Gastroesophageal sphincter (tissue), 4 donors: ENCODE measurements around the gene KRTAP9-7. TPM values are rescaled to one million over a fixed set of nuclear protein-coding genes. Genes with fewer than 3 reads are reported as not detected.

Source experiments
- ATAC-seq: fragments of 150-250 bp; one replicate; pipeline ENCODE4 v1.9.1; 2016; ENCODE audit warnings: mild to moderate bottlenecking, moderate library complexity
- H3K27ac ChIP-seq, 4 donors: fragments of 200-600 bp; sonication (generic) in 3 of 4; 1 replicate in 3 of 4; 2 replicates in 1 of 4; pipeline ENCODE4 v1.5.1; 2016 to 2019
- H3K27me3 ChIP-seq: fragments of 200-600 bp; sonication (generic); one replicate; pipeline ENCODE4 v1.5.1; 2019
- H3K36me3 ChIP-seq, 2 donors: fragments of 200-600 bp; sonication (generic); one replicate each; pipeline ENCODE4 v1.5.1; 2019; ENCODE audit warnings: control low read depth in 1 of 2
- H3K4me1 ChIP-seq, 3 donors: fragments of 200-600 bp; sonication (generic); 1 replicate in 2 of 3; 2 replicates in 1 of 3; pipeline ENCODE4 v1.5.1; 2016 to 2019; ENCODE audit warnings: control low read depth in 2 of 3
- H3K4me3 ChIP-seq, 2 donors: fragments of 200-600 bp; sonication (generic); one replicate each; pipeline ENCODE4 v1.5.1; 2019; ENCODE audit warnings: mild to moderate bottlenecking in 1 of 2, moderate library complexity in 1 of 2
- H3K9me3 ChIP-seq, 3 donors: fragments of 200-600 bp; sonication (generic); one replicate each; pipeline ENCODE4 v1.5.1; 2017 to 2019; ENCODE audit warnings: control low read depth in 2 of 3
- CTCF ChIP-seq, 4 experiments: fragments of 200-600 bp in 2 of 4; fragments of 450-650 bp in 2 of 4; sonication (generic) in 1 of 4; IDR thresholded peaks; one replicate each; pipeline ENCODE4 v1.5.1; 2017 to 2019; ENCODE audit warnings: antibody characterized with exemption in 4 of 4, mild to moderate bottlenecking in 2 of 4, moderate library complexity in 2 of 4
- EP300 ChIP-seq: sonication (generic); formaldehyde crosslinking; IDR thresholded peaks from one replicate; pipeline ENCODE4 v1.6.1; 2017; ENCODE audit warnings: antibody characterized with exemption, mild to moderate bottlenecking
- POLR2A ChIP-seq, 2 donors: fragments of 450-650 bp; IDR thresholded peaks; one replicate each; pipeline ENCODE4 v1.6.1; 2017; ENCODE audit warnings: antibody characterized with exemption in 2 of 2, mild to moderate bottlenecking in 2 of 2, moderate library complexity in 1 of 2
- POLR2AphosphoS5 ChIP-seq: sonication (generic); formaldehyde crosslinking; IDR thresholded peaks from one replicate; pipeline ENCODE4 v1.6.1; 2017; ENCODE audit warnings: antibody characterized with exemption
- WGBS, 2 donors: methylation state at CpG; one replicate each; pipeline ENCODE4 v1.1.5; 2018; ENCODE audit warnings: low coverage in 1 of 2; 5-methylcytosine and 5-hydroxymethylcytosine counted together
- total RNA-seq, 4 donors: library from RNA; depleted of rRNA; stranded (reverse); fragments of >200 nt; gene quantifications; one replicate each; pipeline ENCODE4 v1.1.0, GENCODE V29; 2016

Gene KRTAP9-7
- total RNA-seq, 4 donors from 2014 or later = 0.66 TPM; not detected in 3

- peaks cover 0 to 16% (median 0%) of the 10 kb centered on the region in 3 donors for H3K9me3 ChIP-seq
Measured at GRCh38 chr17:41315814-41316445, 40.4 kb downstream of the KRTAP9-7 start.

GRCh38 chr17:41318231-41318630 is 42.7 kb downstream of the KRTAP9-7 start:
- 63 to 95% methylated on average over 2 of the region's 2 CpGs for WGBS, 2 donors
- H3K4me1 ChIP-seq = no peaks in the 10 kb centered on the region
- H3K4me3 ChIP-seq = no peak overlapping the region
- no peak for ATAC-seq
- no peaks in the 10 kb centered on the region for H3K36me3 ChIP-seq
- no peak for TF ChIP-seq POLR2AphosphoS5
- no peak for TF ChIP-seq POLR2A (IDR thresholded peaks at IDR 0.05)
- TF ChIP-seq CTCF (IDR thresholded peaks at IDR 0.05) = no peak
- no peak for TF ChIP-seq EP300
- no peak overlapping the region for H3K27ac ChIP-seq
- peaks cover 17% of the 10 kb centered on the region for H3K27me3 ChIP-seq
- peaks cover 0 to 16% (median 0%) of the 10 kb centered on the region in 3 donors for H3K9me3 ChIP-seq

More at GRCh38 chr17:41315814-41316445, 40.4 kb downstream of the KRTAP9-7 start:
- TF ChIP-seq POLR2A (IDR thresholded peaks at IDR 0.05) = no peak
- no peak for TF ChIP-seq POLR2AphosphoS5
- no peaks in the 10 kb centered on the region for H3K36me3 ChIP-seq
- no peak overlapping the region for H3K27ac ChIP-seq
- 73% methylated on average over 11 of the region's 17 CpGs; no CpG with 5 or more reads in 1 of the 2 donors for WGBS, 2 donors
- H3K27me3 ChIP-seq = peaks cover 23% of the 10 kb centered on the region
- no peaks in the 10 kb centered on the region for H3K4me1 ChIP-seq
- no peak overlapping the region for H3K4me3 ChIP-seq
- ATAC-seq = no peak

GRCh38 chr17:41322094-41322902 is 46.8 kb downstream of the KRTAP9-7 start:
- Histone ChIP-seq H3K9me3 (peaks cover 0 to 16% (median 0%) of the 10 kb centered on the region in 3 donors), H3K27me3 (no peaks in the 10 kb centered on the region), H3K36me3 (no peaks in the 10 kb centered on the region), H3K4me3 (no peak overlapping the region), H3K4me1 (no peaks in the 10 kb centered on the region), H3K27ac (no peak overlapping the region)
- TF ChIP-seq POLR2AphosphoS5 (no peak), POLR2A (IDR thresholded peaks at IDR 0.05) (no peak), EP300 (no peak), CTCF (IDR thresholded peaks at IDR 0.05) (peak in 3 of 4 experiments; percentile 53 to 68 (median 61))
- WGBS, 2 donors = 29 to 39% methylated on average over 4 to 5 of the region's 5 CpGs
- ATAC-seq = no peak

- no peak overlapping the region for H3K27ac ChIP-seq
Measured at GRCh38 chr17:41322903-41323895, 47.7 kb downstream of the KRTAP9-7 start.

More at GRCh38 chr17:41322903-41323895, 47.7 kb downstream of the KRTAP9-7 start:
- WGBS, 2 donors = 100% methylated on average over 1 of the region's 11 CpGs; no CpG with 5 or more reads in 1 of the 2 donors
- peaks cover 0 to 16% (median 0%) of the 10 kb centered on the region in 3 donors for H3K9me3 ChIP-seq
- no peaks in the 10 kb centered on the region for H3K36me3 ChIP-seq
- TF ChIP-seq POLR2AphosphoS5 = no peak
- TF ChIP-seq CTCF (IDR thresholded peaks at IDR 0.05) = no peak
- TF ChIP-seq POLR2A (IDR thresholded peaks at IDR 0.05) = no peak
- TF ChIP-seq EP300 = no peak
- H3K4me3 ChIP-seq = no peak overlapping the region
- no peak for ATAC-seq
- no peaks in the 10 kb centered on the region for H3K27me3 ChIP-seq
- H3K4me1 ChIP-seq = no peaks in the 10 kb centered on the region
